Forelimb muscle (tissue), 1 donor: ENCODE data around the gene SSR1. TPM values are rescaled to one million over a fixed set of nuclear protein-coding genes. Genes with fewer than 3 reads are reported as not detected.
"Not testable (repeated sequence)": the region's sequence is repeated elsewhere in the genome, so short reads cannot be mapped to it uniquely, and the experiment has no call there.

ENCODE experiments used
- DNase-seq: peaks from one replicate; pipeline ENCODE4 v3.0.0-alpha.2; 2013; ENCODE audit warnings: low read depth
- polyA plus RNA-seq: library from polyadenylated mRNA; unstranded; fragments of 120-200 nt; gene quantifications from one replicate; pipeline ENCODE4 v1.2.1, GENCODE V29; 2013; ENCODE audit not compliant: insufficient read length

The SSR1 gene
- polyA plus RNA-seq: 73.2 TPM

DNA sequence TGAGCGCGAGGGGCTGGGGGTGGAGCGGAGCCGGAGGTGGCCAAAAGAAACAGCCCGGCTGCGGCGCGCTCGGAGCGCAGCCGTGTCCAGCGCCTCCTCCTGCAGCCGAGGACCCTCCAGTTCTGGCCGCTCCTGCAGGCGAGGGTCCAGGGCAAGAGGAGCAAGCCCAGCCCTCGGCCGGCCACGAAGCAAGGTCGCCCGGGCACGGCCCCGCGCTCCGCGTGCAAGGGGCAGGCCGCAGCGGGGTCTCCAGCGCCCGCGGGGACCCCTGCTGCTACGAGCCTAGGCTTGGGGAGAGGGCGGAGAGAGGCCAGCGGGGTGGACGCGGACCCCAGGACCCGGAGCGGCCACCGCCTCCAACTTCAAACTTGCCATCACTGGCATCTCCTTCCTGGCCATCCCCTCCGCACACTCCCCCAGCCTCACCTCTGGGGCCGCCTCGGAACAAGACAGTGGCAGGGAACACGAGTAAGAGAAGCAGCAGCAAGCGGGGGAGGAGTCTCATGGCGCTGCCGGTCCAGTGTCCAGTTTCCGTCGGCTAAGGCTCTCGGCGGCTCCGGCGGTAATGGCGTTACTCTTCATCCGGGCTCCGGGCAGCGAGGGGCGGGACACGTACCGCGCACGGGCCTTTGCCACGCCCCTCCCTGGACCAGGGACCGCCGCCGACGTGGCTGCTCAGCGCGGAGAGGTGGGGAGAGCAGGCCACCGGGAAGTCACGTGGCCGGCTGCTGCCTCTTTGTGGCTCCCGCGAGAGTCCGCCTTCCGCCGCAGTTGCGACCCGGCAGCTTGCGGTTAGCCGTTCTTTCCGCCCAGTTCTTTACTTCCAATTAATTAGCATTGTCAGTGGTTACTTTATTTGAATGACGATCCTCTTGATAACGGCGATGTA lies at the start of gene SSR1:
Gene SSR1, minus strand, starts transcription at position 584 of the 889 bp plus-strand sequence. Its CDS starts 79 bp downstream, at position 505.
- peak; percentile 84 for DNase-seq

DNA sequence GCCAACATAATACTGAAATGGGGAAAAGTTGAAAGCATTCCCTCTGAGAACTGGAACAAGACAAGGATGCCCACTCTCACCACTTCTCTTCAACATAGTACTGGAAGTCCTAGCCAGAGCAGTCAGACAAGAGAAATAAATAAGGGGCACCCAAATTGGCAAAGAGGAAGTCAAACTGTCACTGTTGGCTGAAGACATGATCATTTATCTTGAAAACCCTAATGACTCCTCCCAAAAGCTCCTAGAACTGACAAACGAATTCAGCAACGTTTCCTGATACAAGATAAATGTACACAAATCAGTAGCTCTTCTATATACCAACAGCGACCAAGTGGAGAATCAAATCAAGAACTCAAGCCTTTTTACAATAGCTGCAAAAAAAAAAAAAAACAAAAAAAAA lies 38.9 kb upstream of the SSR1 start:
- not testable (repeated sequence) for DNase-seq

GRCh38 chr6:7350591-7350990 lies 37.6 kb upstream of the SSR1 start:
- not testable (repeated sequence) for DNase-seq

- not testable (repeated sequence) for DNase-seq
Observed at GRCh38 chr6:7347551-7347997, 34.6 kb upstream of the SSR1 start.

- DNase-seq: not testable (repeated sequence)
Observed at GRCh38 chr6:7344773-7345450, 31.9 kb upstream of the SSR1 start.

- DNase-seq: no peak
Observed at GRCh38 chr6:7343546-7344475, 30.8 kb upstream of the SSR1 start.

DNA sequence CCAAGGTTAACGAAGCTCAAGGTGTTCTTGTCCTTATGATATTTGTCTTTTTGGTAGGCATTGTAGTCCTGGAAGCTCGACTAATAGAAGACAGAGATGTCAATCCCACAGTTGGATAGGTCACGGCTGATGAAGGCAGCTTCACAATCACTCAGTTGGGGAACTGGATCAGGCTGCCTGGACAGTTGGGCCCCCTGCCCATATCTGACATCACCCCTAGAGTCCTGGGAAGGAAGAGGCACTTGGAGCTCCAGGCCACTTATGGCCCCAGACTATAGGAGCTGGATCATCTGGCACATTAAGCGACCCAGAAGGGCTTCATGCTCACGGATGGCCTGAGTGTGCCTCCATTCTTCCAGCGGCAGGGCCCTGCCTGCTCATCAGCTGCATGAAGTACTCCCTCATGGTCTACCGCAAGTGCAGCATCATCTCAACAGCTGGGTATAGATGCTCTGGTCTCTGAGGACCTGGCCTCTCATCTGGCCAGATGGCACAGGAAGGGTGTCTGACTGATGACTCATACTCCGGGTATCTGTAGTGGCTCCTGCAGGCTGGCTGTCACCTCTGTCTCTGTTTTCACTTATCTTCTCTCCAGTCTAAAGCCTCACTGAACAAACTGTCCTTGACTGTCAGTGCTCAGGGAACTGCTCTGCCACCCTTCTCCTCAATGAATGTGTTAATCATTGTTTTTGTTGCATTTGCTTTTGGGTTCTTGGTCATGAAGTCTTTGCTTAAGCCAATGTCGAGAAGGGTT lies 29.2 kb upstream of the SSR1 start:
- no peak for DNase-seq

DNA sequence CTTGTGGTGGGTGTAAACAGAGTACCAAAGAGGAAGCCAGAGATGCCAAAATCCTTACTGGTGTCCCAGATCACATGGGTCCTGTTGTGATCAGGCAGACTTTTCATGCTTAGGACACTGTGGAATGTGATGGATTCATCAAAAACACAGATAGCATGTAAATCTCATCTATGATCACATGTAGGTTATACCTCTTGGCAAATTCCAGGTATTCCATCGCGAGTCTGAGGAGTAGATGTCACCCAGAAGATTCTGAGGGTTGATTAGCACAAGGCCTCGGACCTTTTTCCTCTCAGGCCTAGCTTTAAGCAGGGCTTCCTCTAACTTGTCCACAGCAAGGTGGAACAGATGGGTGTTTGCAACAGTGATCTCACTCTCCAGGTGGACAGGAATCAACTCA lies 28.3 kb upstream of the SSR1 start:
- no peak for DNase-seq

- DNase-seq: not testable (repeated sequence)
Observed at GRCh38 chr6:7339007-7339732, 26.2 kb upstream of the SSR1 start.

- no peak for DNase-seq
Observed at GRCh38 chr6:7338031-7338430, 25.0 kb upstream of the SSR1 start.

DNA sequence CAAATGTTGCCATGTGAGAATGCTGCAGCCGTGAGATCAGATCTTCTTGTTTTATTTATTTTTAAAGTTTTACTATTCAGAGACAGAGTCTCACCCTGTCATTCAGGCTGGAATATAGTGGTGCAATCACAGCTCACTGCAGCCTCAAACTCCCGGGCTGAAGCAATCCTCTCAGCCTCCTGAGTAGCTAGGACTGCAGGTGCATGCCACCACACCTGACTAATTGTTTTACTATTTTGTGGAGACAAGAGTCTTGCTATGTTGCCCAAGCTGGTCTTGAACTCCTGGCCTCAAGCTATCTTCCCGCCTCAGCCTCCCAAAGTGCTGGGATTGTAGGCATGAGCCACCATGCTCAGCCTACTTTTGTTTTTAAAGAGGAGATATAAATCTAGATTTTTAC lies 22.5 kb upstream of the SSR1 start:
- DNase-seq: no peak

DNA sequence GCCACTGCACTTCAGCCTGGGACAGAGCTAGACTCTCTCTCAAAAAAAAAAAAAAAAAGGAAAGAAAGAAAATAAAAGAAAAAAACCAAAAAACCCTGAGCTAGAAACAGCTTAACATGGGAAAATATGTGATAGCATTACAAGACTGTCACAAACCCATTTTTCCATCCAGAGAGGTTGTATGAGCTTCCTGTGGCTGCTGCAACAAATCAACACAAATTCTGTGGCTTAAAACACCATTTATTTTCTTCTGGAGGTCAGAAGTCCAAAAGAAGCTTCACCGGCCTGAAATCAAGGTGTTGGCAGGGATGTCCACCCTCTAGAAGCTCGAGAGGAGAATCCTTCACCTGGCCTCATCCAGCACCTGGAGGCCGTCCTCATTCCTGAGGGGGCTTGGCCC lies 21.7 kb upstream of the SSR1 start:
- DNase-seq: no peak

DNA sequence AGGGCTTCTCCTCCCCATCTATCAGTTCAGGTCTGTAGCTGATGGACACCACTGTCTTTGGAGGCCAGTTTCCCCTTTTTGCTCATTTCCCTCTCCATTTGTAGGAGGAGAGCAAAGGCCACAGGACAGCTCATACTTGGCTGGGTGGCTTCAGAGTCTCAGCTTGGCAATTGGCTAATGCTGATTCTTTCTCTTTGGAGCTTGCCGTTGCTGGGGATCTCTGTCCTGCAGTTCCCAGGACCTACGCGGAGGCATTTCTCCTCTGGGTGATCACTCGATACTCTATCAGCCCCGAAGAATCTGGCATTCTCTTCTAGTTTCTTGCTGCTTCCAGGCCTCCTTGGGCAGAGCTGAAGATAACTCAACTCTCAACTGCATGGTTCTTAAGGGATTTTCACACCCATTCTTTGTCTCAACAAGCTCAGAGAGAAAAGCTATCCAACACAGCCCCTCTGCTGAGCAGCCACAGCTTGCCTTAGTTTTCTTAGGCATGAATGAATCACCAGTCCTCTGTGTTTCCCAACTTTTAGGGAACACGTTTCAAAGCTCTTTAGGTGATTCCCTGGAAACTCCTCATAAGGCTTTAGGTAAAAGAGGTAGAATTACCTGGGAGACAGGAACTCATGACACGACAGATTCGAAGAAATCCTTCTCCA lies 19.2 kb upstream of the SSR1 start:
- no peak for DNase-seq

GRCh38 chr6:7331452-7331851 lies 18.5 kb upstream of the SSR1 start:
- no peak for DNase-seq

DNA sequence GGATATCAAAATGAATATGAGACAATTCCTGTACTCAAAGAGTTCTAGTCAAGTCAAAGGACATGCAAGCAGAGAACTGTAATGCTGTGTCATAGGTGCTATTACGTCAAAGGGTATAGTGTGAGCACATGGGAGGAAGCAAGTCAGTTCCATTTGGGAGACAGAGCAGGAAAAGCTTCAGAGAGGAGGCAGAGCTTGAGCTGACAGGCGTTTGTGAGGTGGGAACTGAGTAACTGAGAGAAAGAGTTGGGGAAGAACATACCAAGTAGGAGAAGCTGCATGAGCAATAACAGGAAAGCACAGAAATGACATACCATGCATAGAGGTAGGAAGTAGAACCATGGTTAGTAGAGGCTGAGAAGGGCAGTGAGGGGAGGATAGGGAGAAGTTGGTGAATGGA lies 15.2 kb upstream of the SSR1 start:
- DNase-seq: no peak

GRCh38 chr6:7325750-7326149 lies 12.8 kb upstream of the SSR1 start:
- DNase-seq: no peak

DNA sequence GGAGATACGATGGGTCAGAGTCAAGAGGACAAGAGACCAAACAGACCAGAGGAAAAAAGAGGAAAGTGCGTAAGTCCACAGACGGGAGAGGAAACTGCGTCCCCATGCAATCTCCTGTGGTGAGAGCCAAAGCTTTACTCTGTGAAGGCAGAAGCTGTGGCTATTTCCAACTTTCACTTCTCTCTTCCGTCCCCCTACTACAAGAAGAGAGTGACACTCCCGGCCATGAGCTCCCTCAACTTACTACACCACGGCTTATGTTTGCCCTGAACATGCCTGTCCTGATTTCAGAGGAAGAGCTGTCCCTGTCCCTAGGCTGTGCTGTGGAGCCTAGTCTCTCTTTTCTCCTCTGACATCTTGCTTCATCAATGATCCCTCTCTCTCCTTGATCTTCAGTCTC lies 11.5 kb upstream of the SSR1 start:
- DNase-seq: peak; percentile 19

- DNase-seq: no peak
Observed at GRCh38 chr6:7323074-7323473, 10.1 kb upstream of the SSR1 start.

DNA sequence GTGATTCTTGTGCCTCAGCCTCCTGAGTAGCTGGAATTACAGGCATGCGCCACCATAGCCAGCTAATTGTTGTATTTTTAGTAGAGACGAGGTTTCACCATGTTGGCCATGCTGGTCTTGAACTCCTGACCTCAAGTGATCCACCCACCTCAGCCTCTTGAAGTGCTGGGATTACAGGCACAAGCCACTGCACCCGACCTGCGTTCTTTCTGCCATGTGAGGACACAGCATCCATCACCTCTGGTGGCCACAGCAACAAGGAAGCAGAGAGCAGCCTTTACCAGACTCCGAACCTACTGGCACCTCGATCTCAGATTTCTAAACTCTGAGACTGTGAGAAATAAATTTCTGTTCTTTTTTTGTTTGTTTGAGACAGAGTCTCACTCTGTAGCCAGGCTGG lies 8.9 kb upstream of the SSR1 start:
- DNase-seq: not testable (repeated sequence)

DNA sequence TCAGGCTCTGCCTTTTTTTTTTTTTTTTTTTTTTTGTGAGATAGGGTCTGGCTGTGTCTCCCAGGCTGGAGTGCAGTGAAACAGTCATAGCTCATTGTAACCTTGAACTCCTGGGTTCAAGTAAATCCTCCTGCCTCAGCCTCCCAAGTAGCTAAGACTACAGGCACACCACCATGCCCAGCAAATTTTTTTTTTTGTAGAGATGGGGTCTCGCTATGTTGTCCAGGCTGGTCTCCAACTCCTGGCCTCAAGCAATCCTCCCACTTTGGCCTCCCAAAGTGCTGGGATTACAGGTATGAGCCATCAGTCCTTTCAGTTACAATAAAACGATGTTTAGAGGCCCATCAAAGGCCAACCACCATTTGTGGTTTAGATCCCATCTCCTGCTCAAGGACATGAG lies 6.4 kb upstream of the SSR1 start:
- DNase-seq: not testable (repeated sequence)
